HepG2 (cell line): ENCODE results near the gene EPG5. TPM values are rescaled to one million over a fixed set of nuclear protein-coding genes. Genes with fewer than 3 reads are reported as not detected.
A peak's percentile ranks its signal among the peaks of the same experiment; 100 is the strongest.

Source experiments
- ATF6 ChIP-seq: sonication (generic); formaldehyde crosslinking; conservative IDR thresholded peaks from 2 replicates; pipeline ENCODE4 v1.4.0; 2020; ENCODE audit warnings: missing genetic modification reagents
- FOXA3 ChIP-seq: IDR thresholded peaks from 2 replicates; pipeline ENCODE4 v1.6.1; 2016; ENCODE audit warnings: missing genetic modification reagents, missing compliant biosample characterization
- MED1 ChIP-seq: sonication (generic); formaldehyde crosslinking; IDR thresholded peaks from 2 replicates; pipeline ENCODE4 v1.4.0; 2020; ENCODE audit warnings: missing genetic modification reagents
- THAP9 ChIP-seq: sonication (generic); formaldehyde crosslinking; IDR thresholded peaks from 2 replicates; pipeline ENCODE4; 2020; ENCODE audit warnings: missing genetic modification reagents, mild to moderate bottlenecking, borderline replicate concordance
- ZBTB7A ChIP-seq: sonication (generic); formaldehyde crosslinking; IDR thresholded peaks from 2 replicates; pipeline ENCODE4 v1.8.0; 2022; ENCODE audit warnings: mild to moderate bottlenecking, missing genetic modification reagents
- ZC3H4 ChIP-seq: sonication (generic); formaldehyde crosslinking; IDR thresholded peaks from 2 replicates; pipeline ENCODE4 v1.4.0; 2020; ENCODE audit warnings: missing genetic modification reagents, borderline replicate concordance
- ZFP36L2 ChIP-seq: sonication (generic); formaldehyde crosslinking; IDR thresholded peaks from 2 replicates; pipeline ENCODE4 v1.4.0; 2020; ENCODE audit warnings: missing genetic modification reagents
- ZFP90 ChIP-seq: sonication (generic); formaldehyde crosslinking; IDR thresholded peaks from 2 replicates; pipeline ENCODE4 v1.8.0; 2022; ENCODE audit warnings: missing genetic modification reagents, mild to moderate bottlenecking, inconsistent platforms, borderline replicate concordance
- ZFX ChIP-seq: sonication (generic); formaldehyde crosslinking; IDR thresholded peaks from 2 replicates; pipeline ENCODE4 v1.4.0; 2020; ENCODE audit warnings: mild to moderate bottlenecking, low read depth, missing genetic modification reagents, moderate library complexity
- ZNF577 ChIP-seq: sonication (generic); formaldehyde crosslinking; IDR thresholded peaks from 2 replicates; pipeline ENCODE4 v1.4.0; 2020; ENCODE audit warnings: mild to moderate bottlenecking, low read depth, missing genetic modification reagents, borderline replicate concordance
- ZNF747 ChIP-seq: sonication (generic); formaldehyde crosslinking; IDR thresholded peaks from 2 replicates; pipeline ENCODE4 v1.8.1; 2023; ENCODE audit warnings: missing genetic modification reagents, mild to moderate bottlenecking, borderline replicate concordance
- ZSCAN20 ChIP-seq: sonication (generic); formaldehyde crosslinking; IDR thresholded peaks from 2 replicates; pipeline ENCODE4 v1.4.0; 2020; ENCODE audit warnings: missing genetic modification reagents, mild to moderate bottlenecking, borderline replicate concordance
- ZSCAN25 ChIP-seq: sonication (generic); formaldehyde crosslinking; IDR thresholded peaks from 2 replicates; pipeline ENCODE4 v1.8.0; 2022; ENCODE audit warnings: mild to moderate bottlenecking, missing genetic modification reagents
- polyA plus RNA-seq, 8 experiments: library from polyadenylated mRNA; depleted of rRNA in 3 of 8; stranded (reverse) in 7 of 8; unstranded in 1 of 8; fragments of >200 nt; fragmentation: Illumina TruSeq in 4 of 8; extraction: Trizol in 4 of 8; gene quantifications; 2 replicates each; pipeline versions ENCODE4 v1.2.1 to v1.2.3, GENCODE V29; 2011 to 2016; ENCODE audit warnings: low read depth in 4 of 8, missing spikeins in 1 of 8, mixed read lengths in 1 of 8; ENCODE audit not compliant: insufficient read depth in 1 of 8
- total RNA-seq, 5 experiments: library from RNA; depleted of rRNA; stranded (reverse); fragments of >200 nt; fragmentation: Illumina TruSeq; extraction: Trizol; gene quantifications; 2 replicates each; pipeline ENCODE4 v1.2.3, GENCODE V29; 2016; ENCODE audit warnings: low read depth in 1 of 5
- TF ChIP-seq, protein P1 (sequence below): IDR thresholded peaks from 2 replicates; pipeline ENCODE4 v1.6.1; 2016; ENCODE audit warnings: low read depth, control low read depth
- TF ChIP-seq, protein P2 (sequence below): sonication (generic); formaldehyde crosslinking; IDR thresholded peaks from 2 replicates; pipeline ENCODE4 v1.8.1; 2023; ENCODE audit warnings: mild to moderate bottlenecking, missing genetic modification reagents, borderline replicate concordance
- TF ChIP-seq, protein P3 (sequence below): IDR thresholded peaks from 2 replicates; pipeline ENCODE4 v1.6.1; 2016; ENCODE audit warnings: mild to moderate bottlenecking, missing biosample characterization, missing genetic modification reagents
- TF ChIP-seq, protein P4 (sequence below): sonication (generic); formaldehyde crosslinking; IDR thresholded peaks from 2 replicates; pipeline ENCODE4 v1.8.0; 2022; ENCODE audit warnings: mild to moderate bottlenecking, missing genetic modification reagents; ENCODE audit not compliant: insufficient replicate concordance

Gene EPG5
- total and polyA plus RNA-seq, 2 of the 13 experiments (the other 11 are each of a cell fraction or from before 2014, with no cell fraction given), result 6.7 to 9.3 TPM

DNA sequence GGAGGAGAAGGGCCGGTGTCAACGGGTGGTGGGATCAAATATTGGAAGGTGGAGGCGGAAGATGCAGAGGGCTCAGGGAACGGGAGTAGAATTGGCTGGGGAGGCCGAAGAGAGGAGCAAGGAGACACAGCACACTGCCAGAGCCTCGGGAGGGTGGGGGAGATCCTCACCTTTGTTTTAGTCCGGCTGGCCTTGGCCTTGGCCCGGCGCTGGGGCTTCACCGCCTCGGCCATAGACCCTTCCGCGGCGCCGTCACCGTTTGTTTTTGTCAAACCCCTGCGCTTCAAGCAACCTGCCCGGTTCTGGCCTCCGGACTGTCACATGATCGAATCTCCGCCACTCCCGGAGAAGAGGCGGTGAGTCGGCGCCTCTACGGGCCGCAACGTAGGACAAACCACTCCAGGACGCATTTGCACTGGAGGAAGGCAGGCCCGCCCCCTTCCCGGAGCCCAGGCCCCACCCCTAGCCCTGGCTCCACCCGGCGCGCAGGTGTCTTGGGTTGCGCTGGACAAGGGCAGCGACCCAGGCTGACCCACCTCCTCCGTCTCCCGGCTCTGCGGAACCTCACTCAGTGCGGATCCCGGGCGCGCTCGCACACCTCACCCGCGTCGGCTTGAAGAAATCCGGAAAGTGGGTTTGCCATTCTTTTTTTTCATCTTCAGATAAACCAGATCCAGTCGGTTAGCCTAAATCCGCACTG lies at the start of gene EPG5 (continued):
- TF ChIP-seq ZSCAN20 (CRISPR knock-in tag) (no peak), ATF6 (no peak), MED1 (peak; percentile 58), ZFP90 (no peak), ZSCAN25 (no peak), ZFP36L2 (CRISPR knock-in tag) (no peak), ZFX (CRISPR knock-in tag) (peak; percentile 86), ZNF577 (CRISPR knock-in tag) (no peak), ZBTB7A (CRISPR knock-in tag) (no peak), ZC3H4 (no peak), THAP9 (CRISPR knock-in tag) (peak; percentile 62; the same call in 1 of the 2 replicates), FOXA3 (CRISPR knock-in tag) (no peak), ZNF747 (no peak)
- TF ChIP-seq, protein P1, sequence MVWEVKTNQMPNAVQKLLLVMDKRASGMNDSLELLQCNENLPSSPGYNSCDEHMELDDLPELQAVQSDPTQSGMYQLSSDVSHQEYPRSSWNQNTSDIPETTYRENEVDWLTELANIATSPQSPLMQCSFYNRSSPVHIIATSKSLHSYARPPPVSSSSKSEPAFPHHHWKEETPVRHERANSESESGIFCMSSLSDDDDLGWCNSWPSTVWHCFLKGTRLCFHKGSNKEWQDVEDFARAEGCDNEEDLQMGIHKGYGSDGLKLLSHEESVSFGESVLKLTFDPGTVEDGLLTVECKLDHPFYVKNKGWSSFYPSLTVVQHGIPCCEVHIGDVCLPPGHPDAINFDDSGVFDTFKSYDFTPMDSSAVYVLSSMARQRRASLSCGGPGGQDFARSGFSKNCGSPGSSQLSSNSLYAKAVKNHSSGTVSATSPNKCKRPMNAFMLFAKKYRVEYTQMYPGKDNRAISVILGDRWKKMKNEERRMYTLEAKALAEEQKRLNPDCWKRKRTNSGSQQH (CRISPR knock-in tag), result no peak; the same call in 1 of the 2 replicates
- TF ChIP-seq, protein P2, sequence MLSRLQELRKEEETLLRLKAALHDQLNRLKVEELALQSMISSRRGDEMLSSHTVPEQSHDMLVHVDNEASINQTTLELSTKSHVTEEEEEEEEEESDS (CRISPR knock-in tag), result peak; percentile 50; the same call in 1 of the 2 replicates
- TF ChIP-seq, protein P3, sequence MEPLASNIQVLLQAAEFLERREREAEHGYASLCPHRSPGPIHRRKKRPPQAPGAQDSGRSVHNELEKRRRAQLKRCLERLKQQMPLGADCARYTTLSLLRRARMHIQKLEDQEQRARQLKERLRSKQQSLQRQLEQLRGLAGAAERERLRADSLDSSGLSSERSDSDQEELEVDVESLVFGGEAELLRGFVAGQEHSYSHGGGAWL, result no peak
- TF ChIP-seq, protein P4, sequence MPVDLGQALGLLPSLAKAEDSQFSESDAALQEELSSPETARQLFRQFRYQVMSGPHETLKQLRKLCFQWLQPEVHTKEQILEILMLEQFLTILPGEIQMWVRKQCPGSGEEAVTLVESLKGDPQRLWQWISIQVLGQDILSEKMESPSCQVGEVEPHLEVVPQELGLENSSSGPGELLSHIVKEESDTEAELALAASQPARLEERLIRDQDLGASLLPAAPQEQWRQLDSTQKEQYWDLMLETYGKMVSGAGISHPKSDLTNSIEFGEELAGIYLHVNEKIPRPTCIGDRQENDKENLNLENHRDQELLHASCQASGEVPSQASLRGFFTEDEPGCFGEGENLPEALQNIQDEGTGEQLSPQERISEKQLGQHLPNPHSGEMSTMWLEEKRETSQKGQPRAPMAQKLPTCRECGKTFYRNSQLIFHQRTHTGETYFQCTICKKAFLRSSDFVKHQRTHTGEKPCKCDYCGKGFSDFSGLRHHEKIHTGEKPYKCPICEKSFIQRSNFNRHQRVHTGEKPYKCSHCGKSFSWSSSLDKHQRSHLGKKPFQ (CRISPR knock-in tag), result no peak
